ENCODE results near the gene HENMT1.

HENMT1 gene

DNA sequence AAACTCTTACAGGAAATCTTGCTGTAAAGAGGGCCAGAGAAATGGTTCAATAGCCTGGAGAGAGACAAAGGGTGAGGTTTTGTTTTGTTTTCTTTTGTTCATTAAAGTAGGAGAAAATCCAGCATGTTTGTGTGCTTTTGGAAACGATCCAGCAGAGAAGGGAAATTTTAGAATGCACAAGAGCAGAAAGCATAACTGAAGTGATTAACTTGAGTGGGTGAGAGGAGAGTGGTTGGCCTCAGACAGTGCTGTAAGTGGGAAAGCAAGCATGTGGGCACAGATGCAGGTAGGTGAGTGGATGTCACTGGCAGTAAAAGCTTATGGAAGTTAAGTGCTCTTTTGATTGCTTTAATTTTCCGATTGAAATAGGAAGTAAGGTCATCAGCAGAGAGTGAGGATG is 50.8 kb downstream of the HENMT1 start:
- TF ChIP-seq, protein P1, sequence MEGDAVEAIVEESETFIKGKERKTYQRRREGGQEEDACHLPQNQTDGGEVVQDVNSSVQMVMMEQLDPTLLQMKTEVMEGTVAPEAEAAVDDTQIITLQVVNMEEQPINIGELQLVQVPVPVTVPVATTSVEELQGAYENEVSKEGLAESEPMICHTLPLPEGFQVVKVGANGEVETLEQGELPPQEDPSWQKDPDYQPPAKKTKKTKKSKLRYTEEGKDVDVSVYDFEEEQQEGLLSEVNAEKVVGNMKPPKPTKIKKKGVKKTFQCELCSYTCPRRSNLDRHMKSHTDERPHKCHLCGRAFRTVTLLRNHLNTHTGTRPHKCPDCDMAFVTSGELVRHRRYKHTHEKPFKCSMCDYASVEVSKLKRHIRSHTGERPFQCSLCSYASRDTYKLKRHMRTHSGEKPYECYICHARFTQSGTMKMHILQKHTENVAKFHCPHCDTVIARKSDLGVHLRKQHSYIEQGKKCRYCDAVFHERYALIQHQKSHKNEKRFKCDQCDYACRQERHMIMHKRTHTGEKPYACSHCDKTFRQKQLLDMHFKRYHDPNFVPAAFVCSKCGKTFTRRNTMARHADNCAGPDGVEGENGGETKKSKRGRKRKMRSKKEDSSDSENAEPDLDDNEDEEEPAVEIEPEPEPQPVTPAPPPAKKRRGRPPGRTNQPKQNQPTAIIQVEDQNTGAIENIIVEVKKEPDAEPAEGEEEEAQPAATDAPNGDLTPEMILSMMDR (conservative IDR thresholded peaks at IDR 0.05; ENCODE audit: low read depth, low read length) = no peak
- H3K4me3 ChIP-seq (ENCODE audit: low read length) = no peak overlapping the region
- DNase-seq (ENCODE audit: low read depth) = peak; percentile 20

DNA sequence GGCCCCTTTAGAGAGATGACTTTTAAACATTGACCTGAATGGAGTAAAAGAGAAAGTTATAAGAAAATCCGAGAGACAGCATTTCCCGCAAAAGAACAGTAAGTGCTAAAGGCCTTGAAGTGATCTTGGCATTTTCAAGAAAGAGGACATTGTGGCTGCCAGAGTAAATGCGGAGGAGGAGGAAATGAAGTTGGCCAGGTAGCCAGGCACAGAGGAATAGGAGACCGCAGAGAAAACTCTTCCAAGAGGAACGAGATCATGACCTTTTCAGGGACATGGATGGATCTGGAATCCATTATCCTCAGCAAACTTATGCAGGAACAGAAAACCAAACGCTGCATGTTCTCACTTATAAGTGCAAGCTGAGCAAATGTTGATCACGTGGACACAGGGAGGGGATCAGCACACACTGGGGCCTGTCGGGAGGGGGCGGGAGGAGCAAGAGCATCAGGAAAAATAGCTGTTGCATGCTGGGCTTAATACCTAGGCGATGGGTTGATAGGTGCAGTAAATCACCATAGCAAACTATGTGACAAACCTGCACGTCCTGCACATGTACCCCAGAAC is 51.3 kb downstream of the HENMT1 start:
- no peak overlapping the region for H3K4me3 ChIP-seq (ENCODE audit: low read length)
- DNase-seq (ENCODE audit: low read depth) = no peak
- TF ChIP-seq, protein P1 (conservative IDR thresholded peaks at IDR 0.05; ENCODE audit: low read depth, low read length) = no peak

DNA sequence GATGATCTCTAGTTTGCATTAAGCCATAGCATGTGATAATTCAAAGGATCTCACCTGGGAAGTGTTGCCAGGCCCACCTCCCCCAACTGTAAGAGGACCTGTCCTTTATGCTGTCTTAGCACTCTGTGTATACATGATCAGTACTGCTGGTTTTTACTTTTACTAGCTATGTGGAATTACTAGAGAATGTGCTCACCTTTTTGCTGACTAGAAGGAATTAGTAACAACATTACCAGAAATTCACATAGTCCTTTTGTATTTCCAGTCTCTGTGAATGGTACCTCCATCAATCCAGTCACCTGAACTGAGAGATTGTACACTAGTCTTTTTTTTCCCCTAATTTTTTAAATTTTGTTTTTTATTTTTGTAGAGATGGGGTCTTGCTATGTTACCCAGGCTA is 54.4 kb downstream of the HENMT1 start:
- TF ChIP-seq, protein P1 (conservative IDR thresholded peaks at IDR 0.05; ENCODE audit: low read depth, low read length) = no peak
- no peak for DNase-seq (ENCODE audit: low read depth)
- no peak overlapping the region for H3K4me3 ChIP-seq (ENCODE audit: low read length)

DNA sequence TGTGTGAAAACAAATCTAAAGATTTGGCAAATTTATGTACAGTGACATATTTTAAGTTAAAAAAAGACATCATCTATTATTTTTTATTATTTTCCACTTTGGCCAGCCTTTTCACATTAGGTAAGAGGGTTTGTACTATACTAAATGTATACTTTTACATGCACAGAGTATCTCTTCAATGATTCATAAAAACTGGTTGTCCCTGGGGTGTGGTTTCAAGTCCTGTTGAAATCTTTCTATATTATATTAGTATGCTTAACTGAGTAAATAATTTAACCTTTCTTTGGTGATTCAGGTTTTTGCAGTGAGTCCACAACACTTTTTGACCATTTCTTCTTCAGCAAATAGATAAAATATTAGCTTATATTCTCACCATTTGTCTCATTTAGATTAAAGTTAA is 55.3 kb downstream of the HENMT1 start:
- TF ChIP-seq, protein P1 (conservative IDR thresholded peaks at IDR 0.05; ENCODE audit: low read depth, low read length) = no peak
- H3K4me3 ChIP-seq (ENCODE audit: low read length) = no peak overlapping the region
- DNase-seq (ENCODE audit: low read depth) = no peak

DNA sequence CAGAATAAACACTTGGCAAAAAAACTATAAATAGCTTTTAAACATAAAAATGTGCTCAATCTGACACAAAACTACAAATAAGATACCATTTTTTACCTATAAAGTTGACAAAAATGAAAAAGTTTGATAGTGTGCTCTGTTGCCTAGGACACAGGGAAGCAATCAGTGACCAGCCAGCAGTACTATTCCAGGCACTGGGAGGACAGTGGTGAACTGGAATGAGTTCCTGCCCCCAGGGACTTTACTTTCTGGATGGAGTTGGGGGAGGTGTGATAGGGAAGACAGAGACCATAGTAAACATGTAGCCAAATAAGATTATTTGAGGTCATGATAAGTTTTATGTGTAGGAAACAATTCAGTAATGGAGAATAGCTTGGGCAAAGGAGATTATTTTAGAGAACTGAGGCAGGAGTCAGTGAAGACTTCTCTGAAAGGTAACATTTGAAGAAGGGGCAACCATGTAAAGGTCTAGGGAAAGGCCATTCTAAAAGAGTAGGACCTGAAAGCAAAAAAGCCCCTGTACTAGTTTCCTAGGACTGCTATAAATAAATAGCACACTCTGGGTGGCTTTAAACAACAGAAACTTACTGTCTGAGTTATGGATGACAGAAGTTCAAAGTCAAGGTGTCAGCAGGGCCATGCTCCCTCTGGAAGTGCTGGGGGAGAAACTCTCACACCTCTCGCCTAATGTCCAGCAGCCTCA is 59.0 kb downstream of the HENMT1 start:
- no peak for DNase-seq (ENCODE audit: low read depth)
- no peak overlapping the region for H3K4me3 ChIP-seq (ENCODE audit: low read length)
- TF ChIP-seq, protein P1 (conservative IDR thresholded peaks at IDR 0.05; ENCODE audit: low read depth, low read length) = no peak

DNA sequence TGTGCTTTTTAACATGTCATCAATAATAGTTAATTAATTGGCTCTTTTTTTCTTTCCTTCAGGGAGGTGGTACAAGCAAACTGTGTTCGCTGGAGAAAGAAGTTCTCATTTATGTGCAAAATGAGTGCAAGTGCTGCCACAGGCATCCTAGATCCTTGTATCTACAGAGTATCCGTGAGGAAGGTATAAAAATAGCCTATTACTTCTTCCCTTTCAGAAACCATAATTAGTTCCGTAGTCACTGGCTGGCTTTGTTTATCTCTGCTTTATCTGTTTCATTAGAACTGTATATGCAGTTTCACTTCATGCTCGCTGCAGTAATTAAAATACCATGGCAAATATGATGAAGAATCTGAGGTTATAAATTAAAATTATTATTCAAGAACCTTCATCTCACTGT is 60.4 kb downstream of the HENMT1 start:
- no peak for DNase-seq (ENCODE audit: low read depth)
- H3K4me3 ChIP-seq (ENCODE audit: low read length) = no peak overlapping the region
- TF ChIP-seq, protein P1 (conservative IDR thresholded peaks at IDR 0.05; ENCODE audit: low read depth, low read length) = no peak

DNA sequence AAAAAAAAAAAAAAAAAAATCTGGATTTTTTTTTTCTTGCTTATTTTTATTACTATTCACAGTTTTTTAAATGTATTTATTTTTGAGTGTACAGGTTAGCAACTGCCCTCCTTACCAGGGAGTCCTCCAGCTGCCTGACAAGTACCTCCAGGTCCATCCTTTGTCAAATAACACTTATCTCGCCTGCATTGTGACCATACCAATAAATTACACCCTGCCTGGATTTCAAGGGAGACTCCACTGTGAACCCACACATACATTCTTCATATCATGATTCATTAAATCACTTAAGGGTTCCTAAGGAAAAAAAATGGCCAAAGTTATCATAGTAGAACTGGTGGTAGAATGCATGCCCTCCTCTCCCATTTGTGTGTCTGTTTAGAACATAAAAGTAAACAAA is 62.6 kb downstream of the HENMT1 start:
- no peak for DNase-seq (ENCODE audit: low read depth)
- TF ChIP-seq, protein P1 (conservative IDR thresholded peaks at IDR 0.05; ENCODE audit: low read depth, low read length) = no peak
- H3K4me3 ChIP-seq (ENCODE audit: low read length) = no peak overlapping the region
